IPS DF 4.7 (cell line): ENCODE results near the gene ALKBH1.
"Not testable (repeated sequence)": the region's sequence is repeated elsewhere in the genome, so short reads cannot be mapped to it uniquely, and the experiment has no call there.

Source experiments
- DNase-seq: peaks from one replicate; pipeline ENCODE4 v3.0.0-alpha.2; 2013; ENCODE audit warnings: low spot score; ENCODE audit errors: extremely low read depth

Gene ALKBH1

DNA sequence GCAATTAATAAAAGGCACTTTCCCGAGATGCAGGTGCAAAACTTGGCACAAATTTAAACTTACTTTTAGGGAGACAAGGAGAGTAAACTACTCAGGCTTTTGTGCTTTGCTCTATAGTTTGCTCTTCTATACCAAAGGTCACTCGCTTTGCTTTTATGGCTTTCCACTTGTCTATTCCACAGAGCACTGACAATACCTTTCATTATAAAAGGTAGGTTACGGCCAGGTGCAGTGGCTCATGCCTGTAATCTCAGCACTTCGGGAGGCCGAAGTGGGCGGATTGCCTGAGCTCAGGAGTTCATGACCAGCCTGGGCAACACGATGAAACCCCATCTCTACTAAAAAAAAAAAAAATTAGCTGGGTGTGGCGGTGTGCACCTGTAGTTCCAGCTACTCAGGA is 32.9 kb downstream of the ALKBH1 start:
- DNase-seq, result no peak

DNA sequence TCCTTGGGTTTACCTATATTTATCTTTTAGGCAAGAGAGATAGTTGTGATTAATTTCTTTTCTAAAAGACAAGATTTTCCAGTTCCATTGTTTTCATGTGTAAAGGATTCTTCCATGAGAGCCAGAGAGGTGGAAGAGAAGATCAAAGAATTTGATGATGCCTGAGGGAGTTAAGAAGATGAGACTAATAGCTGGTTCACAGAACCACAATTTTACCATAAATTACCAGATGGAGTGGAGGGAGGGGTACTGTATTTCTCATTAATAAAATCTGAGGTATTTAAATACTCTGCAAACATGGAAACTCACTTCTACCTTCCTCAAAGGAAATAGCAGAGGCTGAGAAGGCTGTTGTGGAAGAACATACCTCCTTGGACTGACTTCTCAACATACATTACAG is 34.6 kb downstream of the ALKBH1 start:
- no peak for DNase-seq

DNA sequence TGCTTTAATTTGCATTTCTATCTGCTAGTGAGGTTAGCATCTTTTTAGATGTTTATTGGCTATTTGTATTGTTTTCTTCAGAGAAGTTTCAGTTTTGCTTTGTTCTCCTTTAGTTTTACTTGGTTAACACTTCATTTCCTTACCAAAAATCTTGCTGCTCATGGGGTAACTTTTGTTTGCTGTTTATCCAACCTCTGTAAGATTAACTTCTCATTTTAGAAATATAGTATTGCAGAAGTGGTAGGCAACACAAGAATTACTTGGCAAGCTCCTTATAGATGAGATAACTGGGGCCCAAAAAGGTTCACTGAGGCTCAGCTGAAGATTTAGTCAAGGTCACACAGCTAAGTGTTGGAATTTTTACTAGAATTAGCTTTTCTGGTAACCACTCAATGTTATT is 40.5 kb downstream of the ALKBH1 start:
- DNase-seq, result no peak

DNA sequence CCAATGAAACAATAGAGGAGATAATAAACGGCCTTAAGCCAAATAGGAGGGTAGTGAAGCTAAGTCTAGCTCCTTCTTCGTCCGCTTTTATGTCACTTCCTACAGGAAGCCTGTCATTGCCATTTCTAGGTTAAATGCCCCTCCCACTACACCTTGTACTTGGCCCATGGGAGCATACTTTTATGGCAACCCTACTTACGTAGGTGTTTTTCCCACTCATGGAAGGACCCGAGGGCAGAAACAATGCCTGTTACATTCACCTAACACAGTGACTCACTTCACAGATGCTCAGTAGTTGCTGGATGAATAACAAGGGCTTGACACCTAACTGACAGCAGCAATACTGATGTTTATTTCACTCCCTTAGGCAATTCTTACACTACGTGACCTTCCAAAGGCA is 44.5 kb downstream of the ALKBH1 start:
- DNase-seq, result no peak

- DNase-seq, result not testable (repeated sequence)
Measured at GRCh38 chr14:77661562-77661961, 46.3 kb downstream of the ALKBH1 start.

- no peak for DNase-seq
Measured at GRCh38 chr14:77660754-77661153, 47.1 kb downstream of the ALKBH1 start.

DNA sequence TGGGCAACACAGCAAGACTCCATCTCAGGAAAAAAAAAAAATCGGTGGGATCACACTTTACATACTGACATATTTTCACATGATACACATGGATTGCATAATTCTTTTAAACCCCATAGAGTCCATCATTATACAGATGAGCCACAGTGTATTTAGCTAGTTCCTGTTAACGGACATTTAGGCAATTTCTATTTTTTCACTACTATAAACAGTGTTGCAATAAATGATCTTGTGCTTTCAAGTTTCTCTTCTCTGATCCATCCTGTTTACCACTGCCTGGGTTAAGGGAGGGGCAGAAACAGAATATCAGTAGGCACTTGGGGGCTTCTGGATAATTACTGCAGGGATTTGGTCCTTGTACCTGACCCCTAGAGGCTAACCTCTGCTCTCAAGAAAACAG is 48.0 kb downstream of the ALKBH1 start:
- DNase-seq, result no peak

GRCh38 chr14:77657280-77657679 is 50.5 kb downstream of the ALKBH1 start:
- no peak for DNase-seq

DNA sequence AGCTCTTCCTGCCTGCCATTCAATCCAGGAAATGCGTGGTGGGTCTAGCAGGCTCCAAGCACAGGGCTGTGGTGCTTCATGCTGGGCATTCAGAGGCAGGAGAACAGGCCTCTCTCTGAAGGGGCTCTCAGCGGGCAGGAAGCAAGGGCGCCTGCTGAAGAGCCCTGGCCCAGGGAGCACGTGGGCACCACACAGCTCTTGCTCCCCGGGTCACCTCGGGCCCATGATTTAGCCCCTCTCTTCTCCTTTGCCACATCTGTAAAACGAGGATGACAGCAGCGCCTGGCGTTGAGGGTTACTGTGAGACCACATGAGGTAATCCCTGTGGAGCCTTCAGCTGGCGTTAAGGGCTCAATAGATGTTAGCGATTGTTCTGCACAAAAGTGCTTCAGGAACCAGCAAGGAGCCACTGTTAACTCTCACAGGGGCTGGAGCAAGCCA is 53.8 kb downstream of the ALKBH1 start:
- DNase-seq, result no peak

DNA sequence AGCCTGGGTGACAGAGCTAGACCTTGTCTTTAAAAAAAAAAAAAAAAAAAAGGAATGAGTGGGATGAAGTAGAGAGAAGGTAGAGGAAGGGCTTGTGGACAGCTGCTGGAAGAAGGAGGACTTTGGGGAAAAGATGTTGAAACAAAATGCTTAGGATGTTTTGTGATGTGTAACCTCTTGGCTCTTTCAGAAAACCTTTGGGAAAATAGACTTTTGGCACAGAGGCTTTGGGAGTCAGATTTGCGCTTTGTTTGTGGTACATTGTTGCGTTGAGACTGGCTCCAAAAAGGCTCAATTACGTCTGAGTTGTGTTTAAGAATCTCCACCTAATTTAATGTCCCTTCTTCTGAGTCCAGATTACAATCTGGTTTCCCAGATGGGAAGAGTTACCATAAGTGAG is 58.5 kb downstream of the ALKBH1 start:
- no peak for DNase-seq

DNA sequence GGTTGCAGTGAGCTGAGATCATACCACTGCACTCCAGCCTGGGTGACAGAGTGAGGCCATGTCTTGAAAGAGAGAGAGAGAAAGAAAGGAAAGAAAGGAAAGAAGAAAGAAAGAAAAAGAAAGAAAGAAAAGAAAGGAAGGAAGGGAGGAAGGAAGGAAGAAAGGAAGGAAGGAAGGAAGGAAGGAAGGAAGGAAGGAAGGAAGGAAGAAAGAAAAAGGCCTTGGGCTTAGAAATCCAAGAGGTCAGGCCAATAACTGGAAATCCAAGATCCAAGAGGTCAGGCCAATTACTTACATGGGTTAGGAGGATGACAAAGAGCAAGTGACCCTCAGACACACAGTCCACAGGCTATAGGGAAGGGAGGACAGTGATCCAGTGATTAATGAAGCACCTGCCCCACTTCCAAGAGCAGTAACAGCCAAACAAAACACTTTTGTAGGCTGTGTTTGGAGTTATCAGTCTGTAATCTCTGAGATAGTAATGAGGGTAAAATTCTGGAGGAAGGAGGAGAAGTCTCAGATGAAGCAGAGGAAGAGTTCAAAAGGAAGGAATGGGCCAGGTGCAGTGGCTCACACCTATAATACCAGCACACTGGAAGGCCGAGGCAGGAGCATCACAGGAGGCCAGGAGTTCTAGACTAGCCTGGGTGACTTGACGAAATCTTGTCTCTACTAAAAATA is 59.2 kb downstream of the ALKBH1 start:
- no peak for DNase-seq

GRCh38 chr14:77647853-77648252 is 60.0 kb downstream of the ALKBH1 start:
- no peak for DNase-seq

GRCh38 chr14:77646907-77647306 is 60.9 kb downstream of the ALKBH1 start:
- DNase-seq, result no peak

DNA sequence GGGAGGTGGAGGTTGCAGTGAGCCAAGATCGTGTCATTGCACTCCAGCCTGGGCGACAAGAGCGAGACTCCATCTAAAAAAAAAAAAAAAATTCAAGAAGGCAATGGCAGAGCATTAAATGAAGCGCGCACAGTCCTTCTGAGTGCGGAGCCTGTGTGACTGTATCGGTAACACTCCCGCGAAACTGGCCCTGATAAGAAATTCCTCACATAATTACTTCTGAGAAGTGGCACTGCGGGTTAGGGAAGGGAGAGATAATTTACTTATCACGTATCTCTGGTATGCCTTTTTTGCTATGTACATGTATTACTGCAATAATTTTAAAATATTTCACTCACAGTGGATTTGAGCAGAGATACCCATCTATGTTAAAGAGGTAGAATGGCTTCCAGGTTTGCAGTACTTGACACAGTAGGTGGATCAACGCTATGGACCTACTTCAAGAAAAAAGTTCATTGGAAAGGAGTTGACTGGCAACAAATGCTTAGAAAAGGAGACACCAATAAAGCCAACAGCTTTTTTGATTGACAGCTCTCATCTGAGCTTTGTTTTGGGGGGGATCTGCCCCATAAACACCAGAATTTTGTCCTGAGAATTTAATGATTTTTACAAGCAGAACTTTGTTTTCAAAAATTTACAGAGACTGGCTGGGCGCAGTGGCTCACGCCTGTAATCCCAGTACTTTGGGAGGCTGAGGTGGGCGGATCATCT is 62.1 kb downstream of the ALKBH1 start:
- no peak for DNase-seq

- DNase-seq, result no peak
Measured at GRCh38 chr14:77642407-77642806, 65.4 kb downstream of the ALKBH1 start.

DNA sequence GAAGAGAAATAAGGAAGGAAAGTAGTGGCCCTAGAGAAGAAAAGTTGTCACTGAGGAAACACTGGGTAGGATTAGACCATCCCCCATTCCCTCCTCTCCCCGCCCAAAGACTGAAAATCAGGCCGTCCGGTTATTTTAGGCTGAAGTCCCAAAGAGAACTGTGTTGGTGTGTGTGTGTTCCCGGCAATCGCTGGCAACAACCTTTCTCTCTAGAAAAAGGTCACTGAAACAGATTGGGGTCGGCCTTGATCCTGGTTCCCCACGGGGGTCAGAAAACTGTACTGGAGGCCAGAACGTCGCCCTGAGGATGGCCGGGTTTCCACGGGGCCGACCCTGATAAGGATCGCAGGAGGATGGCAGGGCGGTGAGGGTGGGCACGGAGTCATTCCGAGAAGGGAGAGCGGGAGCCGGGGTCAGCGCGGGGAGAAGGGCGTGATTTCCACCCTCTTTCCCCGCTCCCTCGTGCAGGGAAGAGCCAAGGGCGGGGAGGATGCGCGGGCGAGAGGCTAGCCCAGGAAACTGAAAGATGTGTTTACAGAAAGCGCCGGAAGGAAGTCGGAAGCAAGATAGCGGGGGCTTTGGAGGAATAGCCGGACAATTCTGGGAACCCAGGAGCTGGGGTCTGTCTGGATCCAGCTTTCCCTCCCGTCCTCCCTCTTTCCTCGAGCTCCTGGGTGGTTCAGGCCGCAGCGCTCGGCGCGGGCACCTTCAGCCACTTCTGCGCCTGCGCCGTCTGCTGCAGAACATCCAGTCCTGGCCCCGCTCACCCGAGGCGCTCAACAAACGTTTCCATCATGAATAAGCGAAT is 66.1 kb downstream of the ALKBH1 start:
- no peak for DNase-seq

- no peak for DNase-seq
Measured at GRCh38 chr14:77640756-77641533, 66.9 kb downstream of the ALKBH1 start.

DNA sequence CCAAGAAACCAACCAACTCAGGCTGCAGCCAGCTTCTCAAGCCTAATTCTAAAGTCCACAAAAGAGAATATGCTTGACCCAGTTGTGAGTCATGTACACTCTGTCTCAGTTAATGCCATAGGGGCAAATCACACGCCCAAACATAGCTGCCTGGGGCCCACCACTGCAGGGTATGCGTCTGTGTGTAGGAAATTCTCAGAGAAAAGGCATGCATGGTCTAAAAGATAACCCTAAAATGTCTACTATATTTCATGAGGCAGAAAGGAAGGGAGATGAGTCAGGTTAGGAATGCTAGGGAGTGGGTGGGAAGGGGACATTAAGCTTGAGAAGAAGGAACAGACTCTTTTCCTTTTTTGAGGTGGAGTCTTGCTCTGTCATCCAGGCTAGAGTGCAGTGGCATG is 69.1 kb downstream of the ALKBH1 start:
- no peak for DNase-seq

DNA sequence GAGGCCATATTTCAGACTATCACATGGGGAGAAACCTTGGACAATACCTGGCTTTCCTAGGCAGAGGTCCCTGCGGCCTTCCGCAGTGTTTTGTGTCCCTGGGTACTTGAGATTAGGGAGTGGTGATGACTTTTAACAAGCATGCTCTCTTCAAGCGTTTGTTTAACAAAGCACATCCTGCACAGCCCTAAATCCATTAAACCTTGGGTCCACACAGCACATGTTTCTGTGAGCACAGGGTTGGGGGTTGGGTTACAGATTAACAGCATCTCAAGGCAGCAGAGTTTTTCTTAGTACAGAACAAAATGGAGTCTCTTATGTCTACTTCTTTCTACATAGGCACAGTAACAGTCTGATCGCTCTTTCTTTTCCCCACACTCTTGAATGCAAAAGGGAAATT is 72.0 kb downstream of the ALKBH1 start:
- DNase-seq, result not testable (repeated sequence)

- not testable (repeated sequence) for DNase-seq
Measured at GRCh38 chr14:77635466-77635865, 72.4 kb downstream of the ALKBH1 start.

GRCh38 chr14:77630111-77630510 is 77.7 kb downstream of the ALKBH1 start:
- DNase-seq, result no peak

GRCh38 chr14:77625360-77625759 is 82.5 kb downstream of the ALKBH1 start:
- DNase-seq, result no peak
